Liver (tissue), 9 donors: ENCODE results near the gene DLL4. TPM values are rescaled to one million over a fixed set of nuclear protein-coding genes. Genes with fewer than 3 reads are reported as not detected.

ENCODE experiments used
- DNase-seq: peaks from one replicate; pipeline ENCODE4 v3.0.0-alpha.2; 2017; ENCODE audit warnings: low spot score
- H3K27ac ChIP-seq, 2 donors: one replicate each; pipeline ENCODE4 v1.7.0; 2013; ENCODE audit warnings: inconsistent platforms in 2 of 2, low read length in 2 of 2, control low read depth in 1 of 2, low read depth in 1 of 2, mild to moderate bottlenecking in 1 of 2
- H3K27me3 ChIP-seq, 4 donors: one replicate each; pipeline versions ENCODE4 v1.6.1 to v1.7.0; 2013; ENCODE audit warnings: low read length in 3 of 4, inconsistent platforms in 1 of 4, mild to moderate bottlenecking in 1 of 4, moderate library complexity in 1 of 4; ENCODE audit not compliant: control insufficient read depth in 4 of 4, insufficient read depth in 4 of 4
- H3K36me3 ChIP-seq, 4 donors: one replicate each; pipeline versions ENCODE4 v1.6.1 to v1.7.0; 2013; ENCODE audit warnings: low read length in 3 of 4, mild to moderate bottlenecking in 3 of 4, low read depth in 1 of 4, moderate library complexity in 1 of 4; ENCODE audit not compliant: control insufficient read depth in 4 of 4, insufficient read depth in 3 of 4
- H3K4me1 ChIP-seq, 4 donors: one replicate each; pipeline versions ENCODE4 v1.6.1 to v1.7.0; 2013; ENCODE audit warnings: low read length in 3 of 4, mild to moderate bottlenecking in 3 of 4, moderate library complexity in 1 of 4; ENCODE audit not compliant: control insufficient read depth in 4 of 4, insufficient read depth in 4 of 4
- H3K4me3 ChIP-seq, 3 donors: one replicate each; pipeline versions ENCODE4 v1.6.1 to v1.7.0; 2013; ENCODE audit warnings: low read length in 3 of 3, control low read depth in 1 of 3, low read depth in 1 of 3, mild to moderate bottlenecking in 1 of 3
- H3K9ac ChIP-seq, 2 donors: one replicate each; pipeline ENCODE4 v1.7.0; 2013; ENCODE audit warnings: low read length in 2 of 2, mild to moderate bottlenecking in 2 of 2, moderate library complexity in 2 of 2, control low read depth in 1 of 2, low read depth in 1 of 2
- H3K9me3 ChIP-seq, 4 donors: one replicate each; pipeline versions ENCODE4 v1.6.1 to v1.7.0; 2013; ENCODE audit warnings: low read length in 3 of 4; ENCODE audit not compliant: control insufficient read depth in 4 of 4
- ATF3 ChIP-seq: IDR thresholded peaks from 2 replicates; pipeline ENCODE4 v1.6.1; 2016; ENCODE audit warnings: antibody characterized with exemption
- CTCF ChIP-seq: fragments of 150-350 bp; IDR thresholded peaks from 2 replicates; pipeline ENCODE4 v1.5.1; 2017; ENCODE audit warnings: improper control_type of control experiment, low read depth, low read length; ENCODE audit not compliant: missing input control
- EGR1 ChIP-seq, 2 donors: IDR thresholded peaks; 2 replicates each; pipeline ENCODE4 v1.6.1; 2016 to 2018; ENCODE audit warnings: antibody characterized with exemption in 2 of 2, low read depth in 2 of 2
- FOXA1 ChIP-seq: IDR thresholded peaks from 2 replicates; pipeline ENCODE4 v1.6.1; 2016; ENCODE audit warnings: antibody characterized with exemption
- FOXA2 ChIP-seq: IDR thresholded peaks from 2 replicates; pipeline ENCODE4 v1.6.1; 2016; ENCODE audit warnings: antibody characterized with exemption
- HNF4A ChIP-seq, 2 donors: conservative IDR thresholded peaks; 2 replicates each; pipeline ENCODE4 v1.6.1; 2016; ENCODE audit warnings: antibody characterized with exemption in 2 of 2, mild to moderate bottlenecking in 2 of 2
- HNF4G ChIP-seq: IDR thresholded peaks from 2 replicates; pipeline ENCODE4 v1.6.1; 2016; ENCODE audit warnings: antibody characterized with exemption
- JUND ChIP-seq, 2 donors: IDR thresholded peaks; 2 replicates each; pipeline ENCODE4 v1.6.1; 2016; ENCODE audit warnings: antibody characterized with exemption in 2 of 2
- NR2F2 ChIP-seq: IDR thresholded peaks from 2 replicates; pipeline ENCODE4 v1.6.1; 2016; ENCODE audit warnings: antibody characterized with exemption
- REST ChIP-seq: IDR thresholded peaks from 2 replicates; pipeline ENCODE4 v1.6.1; 2016; ENCODE audit warnings: antibody characterized with exemption, mild to moderate bottlenecking
- SP1 ChIP-seq: IDR thresholded peaks from 2 replicates; pipeline ENCODE4 v1.6.1; 2018; ENCODE audit warnings: antibody characterized with exemption, mild to moderate bottlenecking
- TAF1 ChIP-seq: conservative IDR thresholded peaks from 2 replicates; pipeline ENCODE4 v1.6.1; 2016; ENCODE audit warnings: antibody characterized with exemption, mild to moderate bottlenecking
- YY1 ChIP-seq: IDR thresholded peaks from 2 replicates; pipeline ENCODE4 v1.6.1; 2016; ENCODE audit warnings: antibody characterized with exemption, mild to moderate bottlenecking
- ZBTB33 ChIP-seq: IDR thresholded peaks from 2 replicates; pipeline ENCODE4 v1.6.1; 2016; ENCODE audit warnings: antibody characterized with exemption
- WGBS: extraction: QIAGEN DNeasy Blood & Tissue Kit; methylation state at CpG from one replicate; pipeline ENCODE4 v1.1.7; 2013; 5-methylcytosine and 5-hydroxymethylcytosine counted together
- polyA plus RNA-seq, 2 donors: library from polyadenylated mRNA; stranded (reverse) in 1 of 2; unstranded in 1 of 2; fragments of 200-250 nt in 1 of 2; fragments of >200 nt in 1 of 2; fragmentation: Nextera tagmentation in 1 of 2; extraction: Ambion mirVana in 1 of 2; gene quantifications; one replicate each; pipeline versions ENCODE4 v1.2.1 to v1.2.3, GENCODE V29; 2013 to 2015
- total RNA-seq, 2 donors: library from RNA; depleted of rRNA; stranded (reverse); fragments of >200 nt; gene quantifications; one replicate each; pipeline ENCODE4 v1.2.3, GENCODE V29; 2014
- donor health status: healthy.
- donor health status: healthy.
- donor health status: healthy.
- donor health status: healthy.
- donor health status: healthy.

Gene DLL4
- total and polyA plus RNA-seq, 4 donors: 2.1 to 3.8 (median 3.0) TPM

GRCh38 chr15:40917585-40917984 is 11.6 kb upstream of the DLL4 start:
- Histone ChIP-seq H3K9me3 (no peaks in the 10 kb centered on the region), H3K4me3 (no peak overlapping the region), H3K4me1 (peaks cover 0 to 6% (median 1%) of the 10 kb centered on the region in 4 donors), H3K27me3 (no peaks in the 10 kb centered on the region), H3K9ac (no peak overlapping the region), H3K27ac (no peak overlapping the region), H3K36me3 (no peaks in the 10 kb centered on the region)
- 77% methylated on average over 11 of the region's 11 CpGs for WGBS
- no peak for TF ChIP-seq CTCF
- no peak for TF ChIP-seq JUND (IDR thresholded peaks at IDR 0.05)
- TF ChIP-seq EGR1 (IDR thresholded peaks at IDR 0.05; ENCODE audit: low read depth in 2 of 2): no peak
- no peak for TF ChIP-seq HNF4A (conservative IDR thresholded peaks at IDR 0.05)
- no peak for TF ChIP-seq SP1
- no peak for TF ChIP-seq ZBTB33
- no peak for TF ChIP-seq YY1
- no peak for TF ChIP-seq TAF1
- no peak for TF ChIP-seq REST
- no peak for TF ChIP-seq NR2F2
- TF ChIP-seq ATF3: no peak
- TF ChIP-seq FOXA2: no peak
- no peak for TF ChIP-seq FOXA1
- no peak for TF ChIP-seq HNF4G
- DNase-seq: no peak

GRCh38 chr15:40918146-40918798 is 10.9 kb upstream of the DLL4 start:
- Histone ChIP-seq H3K4me3 (no peak overlapping the region), H3K36me3 (no peaks in the 10 kb centered on the region), H3K27me3 (no peaks in the 10 kb centered on the region), H3K9ac (no peak overlapping the region), H3K9me3 (no peaks in the 10 kb centered on the region), H3K27ac (peak overlapping the region in 1 of 2 donors; percentile 54), H3K4me1 (peaks cover 0 to 6% (median 1%) of the 10 kb centered on the region in 4 donors)
- TF ChIP-seq YY1: no peak
- WGBS: 83% methylated on average over 15 of the region's 15 CpGs
- no peak for DNase-seq
